Raji (cell line): Measurements from ENCODE around the gene KRT2.

Experiments used
- POLR2A ChIP-seq: IDR thresholded peaks from 2 replicates; pipeline ENCODE4 v1.6.1; 2011; ENCODE audit warnings: low read depth, low read length, control low read depth; ENCODE audit not compliant: insufficient read depth

The KRT2 gene

GRCh38 chr12:52606096-52606495 is 45.9 kb downstream of the KRT2 start:
- no peak for TF ChIP-seq POLR2A

GRCh38 chr12:52605542-52605941 is 46.5 kb downstream of the KRT2 start:
- no peak for TF ChIP-seq POLR2A

GRCh38 chr12:52604859-52605258 is 47.2 kb downstream of the KRT2 start:
- TF ChIP-seq POLR2A, result no peak

- no peak for TF ChIP-seq POLR2A
Measured at GRCh38 chr12:52603314-52603713, 48.7 kb downstream of the KRT2 start.

- TF ChIP-seq POLR2A, result no peak
Measured at GRCh38 chr12:52602552-52602951, 49.5 kb downstream of the KRT2 start.

- TF ChIP-seq POLR2A, result no peak
Measured at GRCh38 chr12:52601671-52602070, 50.3 kb downstream of the KRT2 start.

GRCh38 chr12:52600941-52601481 is 51.0 kb downstream of the KRT2 start, which contains the start of gene KRT72:
Gene KRT72 (minus strand): TSS chr12:52601463. CDS start chr12:52601452, 11 bp downstream.
- TF ChIP-seq POLR2A, result no peak

GRCh38 chr12:52600475-52600874 is 51.5 kb downstream of the KRT2 start:
- TF ChIP-seq POLR2A, result no peak

GRCh38 chr12:52600071-52600470 is 51.9 kb downstream of the KRT2 start:
- TF ChIP-seq POLR2A, result no peak

GRCh38 chr12:52598966-52599365 is 53.0 kb downstream of the KRT2 start:
- TF ChIP-seq POLR2A, result no peak
